ENCODE results near the gene DOCK3.
A peak's percentile ranks its signal among the peaks of the same experiment; 100 is the strongest.
"Not testable (repeated sequence)": the region's sequence is repeated elsewhere in the genome, so short reads cannot be mapped to it uniquely, and the experiment has no call there.

Gene DOCK3

DNA sequence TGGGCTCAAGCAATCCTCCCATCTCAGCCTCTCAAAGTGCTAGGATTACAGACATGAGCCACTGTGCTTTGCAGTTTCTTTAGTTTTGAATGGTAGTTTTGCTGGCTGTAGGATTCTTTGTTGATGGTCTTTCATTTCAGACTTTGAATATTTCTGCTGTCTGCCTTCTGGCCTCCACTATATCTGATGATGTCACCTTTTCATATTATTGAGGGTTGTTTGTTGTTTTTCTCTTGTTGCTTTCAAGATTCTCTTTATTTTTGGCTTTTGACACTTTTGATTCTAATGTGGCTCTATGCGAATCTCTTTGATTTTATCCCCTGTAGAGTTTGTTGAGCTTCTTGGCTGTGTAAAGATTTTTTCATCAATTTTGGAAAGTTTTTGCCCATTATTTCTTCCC is 631.4 kb downstream of the DOCK3 start:
- TF ChIP-seq, protein P1, sequence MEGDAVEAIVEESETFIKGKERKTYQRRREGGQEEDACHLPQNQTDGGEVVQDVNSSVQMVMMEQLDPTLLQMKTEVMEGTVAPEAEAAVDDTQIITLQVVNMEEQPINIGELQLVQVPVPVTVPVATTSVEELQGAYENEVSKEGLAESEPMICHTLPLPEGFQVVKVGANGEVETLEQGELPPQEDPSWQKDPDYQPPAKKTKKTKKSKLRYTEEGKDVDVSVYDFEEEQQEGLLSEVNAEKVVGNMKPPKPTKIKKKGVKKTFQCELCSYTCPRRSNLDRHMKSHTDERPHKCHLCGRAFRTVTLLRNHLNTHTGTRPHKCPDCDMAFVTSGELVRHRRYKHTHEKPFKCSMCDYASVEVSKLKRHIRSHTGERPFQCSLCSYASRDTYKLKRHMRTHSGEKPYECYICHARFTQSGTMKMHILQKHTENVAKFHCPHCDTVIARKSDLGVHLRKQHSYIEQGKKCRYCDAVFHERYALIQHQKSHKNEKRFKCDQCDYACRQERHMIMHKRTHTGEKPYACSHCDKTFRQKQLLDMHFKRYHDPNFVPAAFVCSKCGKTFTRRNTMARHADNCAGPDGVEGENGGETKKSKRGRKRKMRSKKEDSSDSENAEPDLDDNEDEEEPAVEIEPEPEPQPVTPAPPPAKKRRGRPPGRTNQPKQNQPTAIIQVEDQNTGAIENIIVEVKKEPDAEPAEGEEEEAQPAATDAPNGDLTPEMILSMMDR (conservative IDR thresholded peaks at IDR 0.05; ENCODE audit: low read depth, low read length): no peak
- Histone ChIP-seq H3K4me1 (ENCODE audit: low read depth, poor library complexity, severe bottlenecking) (no peaks in the 10 kb centered on the region), H3K27ac (no peak overlapping the region), H3K9ac (no peak overlapping the region), H3K36me3 (ENCODE audit: insufficient read depth) (no peaks in the 10 kb centered on the region), H3K79me2 (ENCODE audit: insufficient read depth, low read depth) (no peaks in the 10 kb centered on the region), H2AFZ (ENCODE audit: low read depth) (no peak overlapping the region), H3K27me3 (ENCODE audit: insufficient read depth, low read depth) (no peaks in the 10 kb centered on the region), H3K4me2 (no peak overlapping the region), H3K4me3 (IDR thresholded peaks at IDR 0.05; ENCODE audit: insufficient read depth, low read depth, low read length) (no peak overlapping the region), H4K20me1 (ENCODE audit: insufficient read depth) (no peaks in the 10 kb centered on the region)

DNA sequence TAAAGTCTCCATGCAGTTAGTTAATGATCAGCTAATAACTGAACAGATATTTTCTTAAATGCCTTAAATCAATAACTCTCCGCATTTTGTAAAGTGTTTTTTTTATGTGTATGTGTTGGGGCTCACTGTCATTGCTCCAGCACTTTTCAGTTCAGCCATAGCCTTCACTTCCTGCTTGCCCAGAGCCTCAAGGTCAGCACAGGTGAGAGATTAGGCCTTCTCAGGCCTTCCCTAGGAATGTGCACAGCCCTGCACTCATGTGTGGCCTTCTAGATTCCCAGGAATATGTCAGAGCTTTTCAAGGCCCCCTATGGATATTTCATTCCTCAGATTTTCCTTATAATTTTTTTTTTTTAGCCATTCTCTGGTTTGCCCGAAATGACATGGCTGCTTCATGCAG is 632.7 kb downstream of the DOCK3 start:
- Histone ChIP-seq H3K27me3 (ENCODE audit: insufficient read depth, low read depth) (no peaks in the 10 kb centered on the region), H3K36me3 (ENCODE audit: insufficient read depth) (no peaks in the 10 kb centered on the region), H3K4me2 (no peak overlapping the region), H3K4me3 (IDR thresholded peaks at IDR 0.05; ENCODE audit: insufficient read depth, low read depth, low read length) (no peak overlapping the region), H3K27ac (no peak overlapping the region), H3K9ac (no peak overlapping the region), H2AFZ (ENCODE audit: low read depth) (no peak overlapping the region), H3K4me1 (ENCODE audit: low read depth, poor library complexity, severe bottlenecking) (no peaks in the 10 kb centered on the region), H3K79me2 (ENCODE audit: insufficient read depth, low read depth) (no peaks in the 10 kb centered on the region), H4K20me1 (ENCODE audit: insufficient read depth) (no peaks in the 10 kb centered on the region)
- TF ChIP-seq, protein P1 (conservative IDR thresholded peaks at IDR 0.05; ENCODE audit: low read depth, low read length): no peak

- H3K27me3 ChIP-seq (ENCODE audit: insufficient read depth, low read depth); H3K4me2 ChIP-seq; H4K20me1 ChIP-seq (ENCODE audit: insufficient read depth); H3K79me2 ChIP-seq (ENCODE audit: insufficient read depth, low read depth); H2AFZ ChIP-seq (ENCODE audit: low read depth); H3K36me3 ChIP-seq (ENCODE audit: insufficient read depth); H3K9ac ChIP-seq; H3K4me1 ChIP-seq (ENCODE audit: low read depth, poor library complexity, severe bottlenecking); H3K27ac ChIP-seq; H3K4me3 ChIP-seq (IDR thresholded peaks at IDR 0.05; ENCODE audit: insufficient read depth, low read depth, low read length): not testable (repeated sequence)
These were observed 633.3 kb downstream of the DOCK3 start for GRCh38 chr3:51307945-51308607.

- Histone ChIP-seq H2AFZ (ENCODE audit: low read depth) (no peak overlapping the region), H3K27ac (no peak overlapping the region), H3K4me2 (no peak overlapping the region), H3K4me1 (ENCODE audit: low read depth, poor library complexity, severe bottlenecking) (no peaks in the 10 kb centered on the region), H3K4me3 (IDR thresholded peaks at IDR 0.05; ENCODE audit: insufficient read depth, low read depth, low read length) (no peak overlapping the region), H3K9ac (no peak overlapping the region), H3K27me3 (ENCODE audit: insufficient read depth, low read depth) (no peaks in the 10 kb centered on the region), H3K79me2 (ENCODE audit: insufficient read depth, low read depth) (no peaks in the 10 kb centered on the region), H3K36me3 (ENCODE audit: insufficient read depth) (no peaks in the 10 kb centered on the region), H4K20me1 (ENCODE audit: insufficient read depth) (no peaks in the 10 kb centered on the region)
- TF ChIP-seq, protein P1 (conservative IDR thresholded peaks at IDR 0.05; ENCODE audit: low read depth, low read length): peak; percentile 48
These were observed 636.3 kb downstream of the DOCK3 start for GRCh38 chr3:51311055-51311454.

DNA sequence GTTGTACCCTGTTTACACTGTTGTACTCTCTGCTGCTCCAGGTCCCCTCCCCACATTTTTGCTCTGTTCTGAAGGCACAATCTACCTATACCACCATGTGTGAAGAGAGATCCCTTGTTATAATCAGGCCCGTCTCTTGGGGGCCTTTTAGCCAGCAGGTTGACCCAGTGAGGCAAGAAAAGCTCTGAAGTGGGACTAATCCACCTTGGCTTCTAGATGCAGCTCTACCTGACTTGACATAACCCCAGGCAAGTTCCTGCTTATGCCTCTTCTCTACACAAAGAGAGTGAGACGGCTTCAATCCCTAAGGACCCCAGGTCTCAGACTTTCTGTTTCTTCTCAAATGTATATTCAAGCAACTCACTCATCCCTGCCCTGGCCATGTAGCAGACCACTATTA is 653.5 kb downstream of the DOCK3 start:
- H3K27ac ChIP-seq: no peak overlapping the region
- H3K4me3 ChIP-seq (IDR thresholded peaks at IDR 0.05; ENCODE audit: insufficient read depth, low read depth, low read length): no peak overlapping the region
- H3K4me1 ChIP-seq (ENCODE audit: low read depth, poor library complexity, severe bottlenecking): no peaks in the 10 kb centered on the region
- TF ChIP-seq, protein P1 (conservative IDR thresholded peaks at IDR 0.05; ENCODE audit: low read depth, low read length): no peak
- no peaks in the 10 kb centered on the region for H3K36me3 ChIP-seq (ENCODE audit: insufficient read depth)
- H3K27me3 ChIP-seq (ENCODE audit: insufficient read depth, low read depth): no peaks in the 10 kb centered on the region
- no peaks in the 10 kb centered on the region for H4K20me1 ChIP-seq (ENCODE audit: insufficient read depth)
- H3K9ac ChIP-seq: no peak overlapping the region
- H2AFZ ChIP-seq (ENCODE audit: low read depth): no peak overlapping the region
- no peaks in the 10 kb centered on the region for H3K79me2 ChIP-seq (ENCODE audit: insufficient read depth, low read depth)
- no peak overlapping the region for H3K4me2 ChIP-seq

Measured in KMS-11 (cell line).